Thoracic aorta (tissue), 2 donors: ENCODE data around the gene SSBP3. TPM values are rescaled to one million over a fixed set of nuclear protein-coding genes. Genes with fewer than 3 reads are reported as not detected.

Source experiments
- ATAC-seq: fragments of 150-250 bp; one replicate; pipeline ENCODE4 v1.8.0; 2017; ENCODE audit warnings: low read depth; ENCODE audit not compliant: insufficient number of reproducible peaks, low FRiP score
- DNase-seq: peaks from one replicate; pipeline ENCODE4 v3.0.0-alpha.2; 2020; ENCODE audit warnings: low spot score
- H3K27ac ChIP-seq, 2 donors: fragments of 200-600 bp; sonication (generic); 1 replicate in 1 of 2; 2 replicates in 1 of 2; pipeline ENCODE4 v1.5.1; 2016; ENCODE audit warnings: mild to moderate bottlenecking in 2 of 2, moderate library complexity in 2 of 2
- H3K27me3 ChIP-seq: fragments of 200-600 bp; sonication (generic); replicated peaks from 2 replicates; pipeline ENCODE4 v1.6.0; 2016; ENCODE audit warnings: mild to moderate bottlenecking; ENCODE audit not compliant: insufficient read depth
- H3K36me3 ChIP-seq: fragments of 200-600 bp; sonication (generic); one replicate; pipeline ENCODE4 v1.5.1; 2016
- H3K4me1 ChIP-seq, 2 donors: fragments of 200-600 bp; sonication (generic); 1 replicate in 1 of 2; 2 replicates in 1 of 2; pipeline versions ENCODE4 v1.5.1 to v1.6.0; 2016; ENCODE audit warnings: low read depth in 2 of 2, mild to moderate bottlenecking in 1 of 2; ENCODE audit not compliant: control insufficient read depth in 1 of 2
- H3K4me3 ChIP-seq: fragments of 200-600 bp; sonication (generic); 2 replicates; pipeline ENCODE4 v1.5.1; 2016; ENCODE audit warnings: mild to moderate bottlenecking
- H3K9me3 ChIP-seq: fragments of 200-600 bp; sonication (generic); 2 replicates; pipeline ENCODE4 v1.5.1; 2016
- total RNA-seq, 2 donors: library from RNA; depleted of rRNA; stranded (reverse); fragments of >200 nt; gene quantifications; one replicate each; pipeline versions ENCODE4 v1.1.0 to v1.2.3, GENCODE V29; 2016
- TF ChIP-seq, protein P1 (sequence below): fragments of 200-600 bp; sonication (generic); IDR thresholded peaks from one replicate; pipeline ENCODE4 v1.5.1; 2019; ENCODE audit warnings: antibody characterized with exemption

Gene SSBP3
- total RNA-seq, 2 donors from 2014 or later: 33.4 to 87.1 TPM

DNA sequence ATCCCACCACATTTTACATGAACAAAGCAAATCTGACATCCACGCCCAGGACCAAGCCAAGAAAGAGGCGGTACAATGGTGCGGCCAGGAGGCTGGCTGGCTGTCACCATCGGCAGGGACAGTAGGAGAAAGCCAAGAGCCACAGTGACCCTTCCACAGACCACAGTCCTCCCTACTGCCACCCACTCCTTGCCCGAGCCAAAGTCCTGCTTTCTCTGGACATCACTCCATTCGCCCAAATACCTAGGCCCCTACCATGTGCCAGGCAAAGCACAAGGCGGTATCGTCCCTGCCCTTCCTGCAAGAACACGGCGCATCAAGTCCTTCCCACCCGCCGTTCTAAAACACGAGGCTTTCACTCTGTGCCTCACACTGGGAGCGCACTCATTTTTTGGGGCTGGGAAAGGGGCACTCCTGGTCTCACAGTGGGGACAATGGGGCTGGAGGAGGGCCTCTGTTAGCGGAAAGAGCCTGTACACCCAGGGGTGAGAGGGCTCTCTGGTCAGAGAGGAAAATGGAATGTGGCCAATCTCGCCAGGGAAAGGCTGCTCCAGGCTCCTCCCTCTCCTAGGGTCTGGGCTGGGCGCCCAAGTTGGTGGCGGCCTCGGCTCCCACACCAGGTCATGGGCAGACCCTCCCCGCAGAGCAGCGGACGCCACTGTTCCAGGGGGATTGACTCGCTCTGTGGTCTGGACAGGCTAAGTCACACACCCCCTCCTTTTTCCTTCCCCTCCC, 26.5 kb downstream of the SSBP3 start:
- no peaks in the 10 kb centered on the region for H3K9me3 ChIP-seq
- TF ChIP-seq, protein P1, sequence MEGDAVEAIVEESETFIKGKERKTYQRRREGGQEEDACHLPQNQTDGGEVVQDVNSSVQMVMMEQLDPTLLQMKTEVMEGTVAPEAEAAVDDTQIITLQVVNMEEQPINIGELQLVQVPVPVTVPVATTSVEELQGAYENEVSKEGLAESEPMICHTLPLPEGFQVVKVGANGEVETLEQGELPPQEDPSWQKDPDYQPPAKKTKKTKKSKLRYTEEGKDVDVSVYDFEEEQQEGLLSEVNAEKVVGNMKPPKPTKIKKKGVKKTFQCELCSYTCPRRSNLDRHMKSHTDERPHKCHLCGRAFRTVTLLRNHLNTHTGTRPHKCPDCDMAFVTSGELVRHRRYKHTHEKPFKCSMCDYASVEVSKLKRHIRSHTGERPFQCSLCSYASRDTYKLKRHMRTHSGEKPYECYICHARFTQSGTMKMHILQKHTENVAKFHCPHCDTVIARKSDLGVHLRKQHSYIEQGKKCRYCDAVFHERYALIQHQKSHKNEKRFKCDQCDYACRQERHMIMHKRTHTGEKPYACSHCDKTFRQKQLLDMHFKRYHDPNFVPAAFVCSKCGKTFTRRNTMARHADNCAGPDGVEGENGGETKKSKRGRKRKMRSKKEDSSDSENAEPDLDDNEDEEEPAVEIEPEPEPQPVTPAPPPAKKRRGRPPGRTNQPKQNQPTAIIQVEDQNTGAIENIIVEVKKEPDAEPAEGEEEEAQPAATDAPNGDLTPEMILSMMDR: no peak
- H3K27ac ChIP-seq: no peak overlapping the region
- H3K36me3 ChIP-seq: peaks cover 6% of the 10 kb centered on the region
- DNase-seq: no peak
- no peak for ATAC-seq
- H3K27me3 ChIP-seq: no peaks in the 10 kb centered on the region
- peaks cover 4 to 9% of the 10 kb centered on the region in 2 donors for H3K4me1 ChIP-seq
- no peak overlapping the region for H3K4me3 ChIP-seq

DNA sequence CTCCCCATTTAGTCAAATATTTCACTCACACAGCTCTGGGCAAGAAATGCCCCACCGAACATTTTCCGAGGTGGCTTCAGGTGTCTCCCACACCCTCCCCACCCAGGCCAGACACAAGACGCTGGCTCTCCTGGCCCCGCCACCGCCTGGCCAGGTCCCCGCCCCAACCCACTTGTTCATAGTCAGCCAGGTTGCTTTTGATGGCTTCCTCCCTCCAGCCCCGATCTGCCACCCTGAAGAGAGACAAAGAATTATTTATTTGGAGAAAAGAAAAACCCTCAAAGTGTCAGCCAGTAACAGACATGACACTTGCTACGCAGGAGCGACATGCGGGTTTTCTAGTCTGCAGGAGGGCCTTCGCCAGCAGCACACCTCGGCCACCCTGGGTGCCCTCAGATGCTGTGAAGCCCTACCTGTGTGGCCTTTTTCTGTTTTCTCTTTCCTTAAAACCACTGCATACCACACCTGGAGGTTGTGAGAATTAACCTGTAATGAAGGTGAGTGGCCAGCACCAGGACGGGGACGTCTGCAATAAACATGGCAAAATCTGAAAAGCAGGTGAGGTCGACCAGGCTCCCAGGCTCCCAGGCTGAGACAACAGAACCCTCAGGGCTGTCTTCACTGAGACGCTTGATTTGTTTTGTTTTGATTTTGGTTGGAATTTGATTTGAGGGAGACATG, 27.2 kb downstream of the SSBP3 start:
- peaks cover 6% of the 10 kb centered on the region for H3K36me3 ChIP-seq
- no peak for ATAC-seq
- no peak overlapping the region for H3K4me3 ChIP-seq
- H3K27me3 ChIP-seq: no peaks in the 10 kb centered on the region
- no peak overlapping the region for H3K27ac ChIP-seq
- no peaks in the 10 kb centered on the region for H3K9me3 ChIP-seq
- no peak for DNase-seq
- TF ChIP-seq, protein P1: no peak
- peaks cover 3 to 4% of the 10 kb centered on the region in 2 donors for H3K4me1 ChIP-seq

DNA sequence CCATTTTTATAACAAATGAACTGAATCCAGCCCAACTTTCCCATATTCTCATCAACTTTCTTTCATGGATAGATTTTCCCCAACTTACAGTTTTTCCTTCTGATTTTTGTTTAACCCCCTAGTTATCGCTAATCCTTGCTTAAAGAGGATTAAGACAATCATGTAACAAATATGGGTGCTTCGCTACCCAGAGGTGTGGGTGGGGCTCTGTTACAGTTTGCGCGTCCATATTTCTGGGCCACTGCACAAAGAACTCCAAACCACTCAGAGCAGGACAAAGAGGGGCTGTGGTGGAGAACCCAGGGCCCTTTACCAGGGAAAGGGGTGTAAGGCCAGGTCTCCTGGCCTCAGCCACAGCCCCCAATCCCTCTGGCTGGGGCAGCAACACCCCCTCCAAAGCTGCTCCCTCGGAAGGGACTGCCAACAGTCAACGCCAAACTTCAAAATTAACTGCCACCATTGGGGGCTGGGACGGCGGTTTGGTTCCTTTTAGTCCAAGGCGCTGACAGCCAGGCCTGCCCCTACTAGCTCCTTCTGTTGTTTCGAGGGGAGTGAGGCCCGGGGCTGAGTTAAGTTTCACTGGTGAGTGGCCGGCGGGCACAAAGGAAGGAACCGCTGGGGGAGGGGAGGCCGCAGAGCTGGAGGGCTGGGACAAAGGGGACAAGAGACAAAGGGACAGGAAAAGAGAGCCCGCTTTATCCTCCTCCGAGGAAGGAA, 27.9 kb downstream of the SSBP3 start:
- Histone ChIP-seq H3K4me1 (peaks cover 3 to 4% of the 10 kb centered on the region in 2 donors), H3K36me3 (peaks cover 6% of the 10 kb centered on the region), H3K27me3 (no peaks in the 10 kb centered on the region), H3K9me3 (no peaks in the 10 kb centered on the region), H3K4me3 (no peak overlapping the region), H3K27ac (no peak overlapping the region)
- DNase-seq (no peak), ATAC-seq (no peak)
- TF ChIP-seq, protein P1: no peak

DNA sequence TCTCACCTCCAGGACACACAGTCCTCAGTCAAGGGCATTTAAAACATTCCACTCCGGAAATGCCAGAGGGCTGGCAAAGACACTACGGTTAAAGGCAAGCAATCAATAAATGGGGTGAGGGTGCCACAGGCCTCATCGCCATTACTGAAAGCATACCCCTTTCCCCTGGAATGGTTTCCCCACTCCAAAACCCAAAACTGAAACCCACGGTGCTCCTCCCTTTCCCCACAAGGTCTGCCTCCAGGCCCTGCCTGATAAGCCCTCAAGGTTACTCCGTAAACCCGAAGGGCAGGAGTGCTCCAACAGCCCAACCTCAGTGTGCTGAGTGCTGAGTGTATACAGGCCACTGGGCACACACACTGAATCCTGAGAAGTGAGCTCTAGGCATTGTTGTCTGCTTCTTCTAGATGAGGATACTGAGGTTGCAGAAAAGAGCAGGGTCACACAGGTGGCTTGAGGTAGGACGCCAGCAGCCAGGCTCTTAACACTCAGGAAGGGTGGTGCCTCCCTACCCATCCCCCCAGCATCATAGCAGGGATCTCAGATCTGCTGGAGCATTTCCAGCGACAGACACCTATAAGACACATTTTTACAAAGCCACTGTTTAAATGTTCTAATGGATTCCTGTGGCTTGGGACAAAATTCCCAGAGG, 29.0 kb downstream of the SSBP3 start:
- TF ChIP-seq, protein P1: no peak
- peaks cover 6% of the 10 kb centered on the region for H3K36me3 ChIP-seq

More for the DNA sequence above, 29.0 kb downstream of the SSBP3 start:
- Histone ChIP-seq H3K27ac (no peak overlapping the region), H3K4me3 (no peak overlapping the region), H3K27me3 (no peaks in the 10 kb centered on the region), H3K4me1 (peaks cover 3 to 4% of the 10 kb centered on the region in 2 donors), H3K9me3 (no peaks in the 10 kb centered on the region)
- ATAC-seq (no peak), DNase-seq (no peak)
